Ecto neural progenitor cell (in vitro differentiated cells): ENCODE data around the gene TNIP1.

Source experiments
- DNase-seq: peaks from one replicate; pipeline ENCODE4 v3.0.0-alpha.2; 2018; ENCODE audit warnings: low spot score

TNIP1 gene

DNA sequence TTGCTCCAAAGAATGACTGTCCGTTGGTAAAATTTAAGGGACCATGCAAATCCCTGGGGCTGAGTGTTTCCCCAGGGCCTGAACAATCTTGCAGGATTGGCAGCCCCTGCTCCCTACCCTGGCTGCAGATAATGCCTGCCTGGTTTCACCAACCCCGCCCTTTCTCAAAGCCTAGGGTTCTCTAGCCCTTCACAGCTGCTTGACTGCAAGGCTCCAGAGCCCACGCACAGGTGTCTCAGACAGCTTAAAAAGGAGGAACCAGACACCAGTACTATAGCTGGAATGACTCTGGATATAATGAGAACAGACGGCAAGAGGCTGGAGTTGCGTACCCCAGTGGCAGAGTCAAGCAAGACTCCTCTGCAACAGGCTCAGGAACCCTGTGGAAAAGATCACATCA, 25.2 kb upstream of the TNIP1 start:
- no peak for DNase-seq

DNA sequence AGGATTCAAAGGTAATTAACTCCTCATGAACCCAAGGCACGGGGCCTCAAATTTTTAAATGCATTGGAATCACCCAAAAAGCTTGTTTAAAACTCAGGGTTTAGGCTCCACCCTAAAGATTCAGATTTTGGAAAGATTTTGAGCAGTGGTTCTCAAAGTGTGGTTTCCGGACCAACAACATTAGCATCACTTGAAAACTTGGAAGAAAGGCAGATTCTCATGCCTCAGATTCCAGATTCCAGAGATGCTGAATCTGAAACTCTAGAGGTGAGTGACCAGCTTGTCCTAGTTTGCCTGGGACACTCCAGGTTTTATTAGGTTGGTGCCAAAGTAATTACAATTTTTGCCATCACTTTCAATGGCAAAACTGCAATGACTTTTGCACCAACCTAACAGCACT, 24.7 kb upstream of the TNIP1 start:
- DNase-seq, result no peak

DNA sequence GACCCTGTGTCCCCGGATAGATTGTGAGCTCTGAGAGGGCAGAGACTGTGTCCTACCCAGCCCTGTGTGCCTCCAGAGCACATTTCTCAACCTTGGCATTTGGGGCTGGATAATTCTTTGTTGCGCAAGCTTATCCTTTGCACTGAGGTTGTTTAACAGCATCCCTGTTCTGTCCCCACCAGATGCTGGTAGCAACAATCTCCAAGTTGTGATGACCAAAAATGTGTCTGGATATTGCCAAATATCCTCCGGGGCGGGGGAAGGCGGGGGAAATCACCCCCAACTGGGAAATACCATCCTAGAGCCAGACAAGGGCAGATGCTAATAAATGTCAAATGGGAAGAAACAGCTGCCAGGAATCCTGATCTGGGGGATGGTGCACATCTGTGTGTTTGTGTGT, 24.0 kb upstream of the TNIP1 start:
- DNase-seq, result no peak

DNA sequence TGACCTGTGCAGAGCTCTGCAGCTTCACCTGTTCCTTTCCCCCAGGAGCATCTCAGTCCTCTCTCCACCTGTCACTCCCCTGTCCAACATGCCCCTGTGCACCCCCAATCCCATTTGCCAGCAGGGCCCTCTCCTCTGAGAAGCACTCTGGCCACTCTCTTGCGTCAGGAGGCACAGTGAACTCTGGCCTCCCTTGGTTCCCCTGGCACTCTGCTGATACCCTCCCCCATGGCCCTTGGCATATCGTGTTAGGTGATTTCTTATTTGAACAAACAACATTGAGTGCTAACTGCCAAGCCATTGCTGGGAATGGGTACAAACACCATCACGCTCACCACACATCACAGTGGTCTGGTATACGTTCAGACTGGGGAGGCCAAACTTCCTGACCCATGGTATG, 20.9 kb upstream of the TNIP1 start:
- no peak for DNase-seq

DNA sequence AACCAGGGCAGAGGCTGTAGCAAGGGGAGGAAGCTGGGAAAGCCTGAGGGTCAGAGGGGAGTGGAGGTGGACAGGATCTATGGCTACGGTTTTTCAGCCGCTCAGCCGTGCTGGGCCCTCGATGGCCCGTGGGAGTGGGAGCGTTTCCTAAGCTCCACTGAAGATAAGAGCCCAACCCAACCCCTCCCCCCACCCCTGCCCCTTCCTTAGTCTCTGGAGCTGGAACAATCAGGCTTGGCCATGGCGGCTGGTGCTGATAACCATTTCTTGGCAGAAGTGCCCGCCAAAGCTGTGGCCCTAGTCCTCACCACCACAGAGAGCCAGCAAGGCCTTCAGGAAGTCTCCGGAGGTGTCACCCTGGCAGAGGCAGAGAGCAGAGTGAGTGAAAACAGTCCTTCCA, 20.3 kb upstream of the TNIP1 start:
- no peak for DNase-seq

DNA sequence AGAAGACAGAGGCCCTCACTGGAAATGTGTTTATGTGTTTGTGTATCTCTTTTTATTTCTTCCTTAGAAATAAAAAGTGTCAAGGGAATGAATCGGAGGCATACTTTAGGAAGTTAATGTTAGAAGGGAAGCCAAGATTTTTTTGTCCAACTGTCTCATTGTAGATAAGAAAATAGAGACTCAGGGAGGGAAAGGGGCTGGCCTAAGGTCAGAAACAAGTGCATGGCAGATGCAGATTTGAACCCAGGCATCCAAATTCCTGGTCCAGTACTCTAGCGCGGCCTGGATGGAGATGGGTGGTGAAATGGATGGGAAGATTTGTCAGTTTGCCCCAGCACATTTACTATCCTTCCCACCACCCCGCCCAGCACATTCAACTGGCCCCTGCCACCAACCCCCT, 19.8 kb upstream of the TNIP1 start:
- no peak for DNase-seq

DNA sequence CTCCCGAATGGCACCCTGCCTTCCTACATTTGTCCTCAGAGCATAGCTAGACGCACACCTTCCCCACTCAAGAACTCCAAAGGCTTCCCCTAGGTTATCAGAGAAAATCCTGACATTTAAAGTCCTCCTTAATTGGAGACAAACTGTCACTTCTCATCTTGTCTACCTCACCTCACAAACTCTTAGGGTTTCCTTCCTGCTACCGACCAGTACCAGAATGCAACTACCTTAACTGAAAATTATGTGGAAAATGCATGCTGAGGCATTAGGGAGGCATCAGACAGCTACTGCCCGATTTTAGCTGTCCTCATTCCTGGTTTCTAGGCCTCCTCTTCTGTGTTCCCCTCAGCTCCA, 17.9 kb upstream of the TNIP1 start:
- no peak for DNase-seq

DNA sequence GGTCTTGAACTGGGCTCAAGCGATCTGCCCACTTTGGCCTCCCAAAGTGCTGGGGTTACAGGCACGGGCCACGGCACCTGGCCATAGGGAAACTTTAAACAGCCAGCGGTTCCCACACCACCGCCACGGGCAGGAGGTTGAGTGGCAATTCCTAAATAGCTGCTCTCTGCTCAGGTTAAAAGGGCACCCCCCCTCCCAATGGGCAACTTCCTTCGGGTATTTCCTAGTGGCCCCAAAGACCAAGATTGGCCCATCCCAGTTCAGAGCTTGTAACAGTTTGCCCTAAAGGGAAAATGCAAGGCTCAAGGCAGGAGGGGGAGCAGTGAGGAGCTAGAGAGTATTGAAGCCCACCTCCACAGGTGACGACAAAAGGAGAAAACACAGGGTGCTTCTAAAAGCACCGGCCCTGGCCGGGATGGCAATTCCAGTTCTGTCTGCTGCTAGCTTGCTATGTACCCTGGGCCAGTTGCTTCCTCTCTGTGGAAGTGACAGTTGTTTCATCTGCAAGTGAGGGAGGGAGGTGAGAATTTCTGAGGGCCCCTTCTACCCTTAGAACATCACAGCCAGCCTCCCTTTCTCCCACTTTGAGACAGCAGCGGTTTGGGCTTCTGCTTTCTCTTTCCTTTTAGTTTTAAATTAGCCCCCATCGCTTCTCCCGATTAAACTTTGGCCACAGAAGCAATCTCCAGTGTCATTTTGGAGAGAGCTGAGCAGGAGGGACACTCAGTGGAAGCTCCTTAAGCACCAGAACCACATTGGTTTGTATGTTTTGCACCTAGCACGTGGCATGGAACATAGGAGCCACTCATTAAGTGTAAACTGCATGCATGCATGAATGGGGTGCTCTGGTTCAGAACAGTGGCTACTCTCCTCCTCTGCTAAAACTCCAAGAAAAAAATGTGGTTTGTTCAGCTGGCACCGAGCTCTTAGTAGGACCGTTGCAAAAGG, 17.3 kb upstream of the TNIP1 start:
- DNase-seq, result no peak

DNA sequence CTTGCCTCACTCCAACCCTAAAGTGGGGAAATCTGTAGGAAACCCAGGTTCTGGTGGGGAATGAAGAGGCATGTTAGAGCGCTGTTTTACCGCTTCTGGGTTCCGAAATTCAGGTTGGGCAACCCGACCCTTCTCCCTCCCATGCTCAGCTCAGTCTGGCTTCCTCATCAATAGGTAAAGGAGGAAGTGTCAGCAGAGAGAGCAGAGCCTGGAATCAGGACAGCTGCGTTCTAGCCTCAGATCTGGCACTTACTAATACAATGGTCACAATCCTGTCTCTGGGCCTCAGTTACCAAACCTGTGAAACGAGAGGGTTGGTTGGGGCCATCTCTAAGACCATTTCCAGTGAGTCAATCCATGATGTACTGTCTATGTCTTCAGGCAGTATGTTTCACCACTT, 16.2 kb upstream of the TNIP1 start:
- no peak for DNase-seq

DNA sequence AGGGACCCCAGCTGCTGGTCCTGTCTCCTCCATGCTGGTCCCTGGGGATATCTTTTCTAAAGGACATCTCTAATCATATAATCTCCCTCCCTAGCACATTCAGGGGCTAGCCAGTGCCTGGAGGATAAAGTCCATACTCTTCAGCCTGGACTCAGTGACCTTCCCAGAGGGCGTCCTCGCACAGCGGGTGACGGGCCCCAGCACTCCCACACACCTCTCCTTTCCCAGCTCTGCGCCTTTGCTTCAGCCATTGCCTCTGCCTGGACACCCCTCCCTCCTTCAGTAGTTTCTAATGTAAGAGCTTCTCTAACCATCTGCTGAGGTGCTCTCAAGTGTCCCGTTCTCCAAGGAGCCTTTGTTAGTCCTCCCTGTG, 15.2 kb upstream of the TNIP1 start:
- DNase-seq, result no peak

DNA sequence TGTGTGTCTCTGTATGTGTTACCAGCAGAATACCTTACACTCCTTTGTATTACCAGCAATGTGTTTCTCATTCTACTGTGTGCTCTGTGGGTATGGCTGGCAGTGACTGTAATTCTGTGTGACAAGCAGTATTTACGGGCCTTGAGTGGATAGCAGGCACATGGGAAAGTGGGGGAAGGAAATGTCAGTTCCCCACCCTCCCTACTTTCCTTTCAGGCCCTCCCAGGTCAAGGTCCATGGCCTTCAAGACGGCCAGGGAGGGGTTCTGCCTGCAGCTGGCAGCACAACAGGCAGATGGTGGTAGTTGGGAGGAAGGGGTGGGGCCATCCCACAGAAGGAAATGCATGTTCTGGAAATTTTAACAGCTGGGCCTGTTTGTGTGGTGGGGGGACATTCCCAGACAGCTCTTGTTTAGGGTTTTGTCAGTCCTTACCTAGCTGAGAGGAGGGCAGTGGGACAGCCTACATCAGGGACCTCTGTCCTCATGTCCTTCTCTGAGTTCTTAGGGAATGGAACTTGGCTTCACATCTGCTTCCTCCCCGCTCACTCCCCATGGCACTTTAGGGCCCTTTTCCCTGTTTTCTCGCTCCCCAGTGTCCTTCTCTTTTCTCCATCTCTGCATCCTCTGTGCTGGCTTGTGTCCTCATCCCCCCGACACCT, 14.6 kb upstream of the TNIP1 start:
- DNase-seq, result no peak

DNA sequence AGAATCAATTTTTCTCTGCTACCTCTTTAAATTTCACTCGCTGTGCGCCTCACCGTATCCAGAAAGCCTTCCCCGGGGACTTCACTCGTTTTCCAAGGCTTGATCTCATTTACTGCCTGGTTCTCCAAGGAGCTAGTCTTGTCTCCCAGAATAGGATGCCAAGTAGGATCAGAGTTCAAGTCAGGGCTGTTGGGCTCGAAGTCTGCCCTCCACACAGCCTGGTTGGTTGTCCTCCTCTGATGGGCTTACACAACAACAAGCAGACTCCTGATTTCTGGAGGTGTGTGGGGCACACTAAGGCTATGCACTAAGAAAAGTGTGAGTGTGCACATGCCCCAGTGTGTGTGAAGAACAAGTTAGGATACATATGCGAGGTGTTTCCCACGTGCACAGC, 14.0 kb upstream of the TNIP1 start:
- no peak for DNase-seq

DNA sequence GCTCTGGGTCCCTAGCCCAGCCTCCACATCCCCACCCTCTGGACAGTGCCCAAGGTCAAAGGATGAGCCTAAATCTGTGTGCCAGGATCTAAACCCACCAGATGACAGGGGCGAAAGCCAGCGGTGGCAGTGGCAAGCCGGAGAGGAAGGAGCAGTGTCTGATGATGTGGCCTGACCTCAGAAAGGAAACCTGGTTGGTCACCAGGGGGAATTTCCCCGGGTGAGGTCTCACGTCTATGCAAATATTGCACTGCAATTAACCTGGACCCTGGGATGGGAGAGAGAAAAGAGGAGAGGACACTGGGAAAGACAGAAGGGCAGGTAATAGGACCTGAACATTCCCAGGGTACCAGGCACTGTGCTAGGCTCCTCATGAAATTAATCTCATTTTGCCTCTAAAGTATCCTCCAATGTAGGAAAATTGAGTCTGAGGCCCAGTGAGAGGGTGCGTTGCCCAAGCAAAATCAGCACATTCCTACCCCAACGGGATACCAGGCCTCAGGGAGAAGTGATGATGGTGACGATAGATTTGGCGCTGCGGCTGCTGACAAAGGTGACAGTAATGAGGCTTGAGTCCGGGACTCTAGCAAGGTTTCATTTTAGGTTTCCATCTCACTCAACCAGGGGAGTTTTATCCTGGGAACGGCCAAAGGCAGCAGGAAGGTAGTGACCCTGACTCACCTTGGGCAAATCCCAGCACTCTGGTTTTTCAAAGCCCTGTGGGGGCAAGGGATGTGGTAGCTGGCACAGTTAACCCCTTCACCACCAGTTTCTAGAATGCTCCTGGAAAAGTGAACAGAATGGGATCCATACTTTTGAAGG, 13.4 kb upstream of the TNIP1 start:
- no peak for DNase-seq

DNA sequence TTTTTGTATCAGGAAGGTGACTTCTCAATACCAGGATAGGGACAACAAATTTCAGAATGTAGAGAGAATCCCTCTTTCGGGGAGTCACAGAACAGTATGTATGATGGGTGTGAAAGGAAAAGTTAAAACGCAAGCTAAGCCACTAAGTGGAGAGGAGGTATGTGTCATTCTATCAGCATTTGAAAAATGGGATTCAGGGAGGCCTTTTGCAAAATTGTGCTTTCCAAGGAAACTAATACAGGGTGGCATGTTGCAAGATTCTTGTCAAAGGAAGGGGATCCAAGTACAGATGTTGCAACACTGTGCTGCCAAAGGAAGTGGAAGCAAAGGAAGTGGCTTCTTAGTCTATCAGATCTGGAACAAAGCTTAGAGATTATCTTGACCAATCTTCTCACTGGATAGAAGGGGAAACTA, 12.6 kb upstream of the TNIP1 start:
- DNase-seq, result no peak

DNA sequence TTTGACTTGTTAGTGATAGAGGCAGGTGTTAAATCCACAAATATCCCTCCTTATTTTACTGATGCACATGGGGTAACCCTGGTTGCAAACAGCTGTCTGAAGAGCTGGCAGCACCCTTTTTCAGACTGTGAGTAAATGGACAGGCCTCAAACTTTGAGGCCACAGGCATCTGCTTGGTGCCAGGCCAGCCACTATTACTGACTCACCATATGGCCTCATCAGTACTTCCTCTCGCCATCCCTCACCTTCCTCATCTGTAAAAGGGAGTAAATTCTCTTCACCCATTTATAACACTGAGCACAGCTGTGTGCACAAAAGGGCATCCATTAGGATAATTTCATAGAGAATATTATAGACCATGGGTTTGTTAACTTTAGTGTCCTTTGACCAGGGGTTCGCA, 11.9 kb upstream of the TNIP1 start:
- DNase-seq, result no peak

DNA sequence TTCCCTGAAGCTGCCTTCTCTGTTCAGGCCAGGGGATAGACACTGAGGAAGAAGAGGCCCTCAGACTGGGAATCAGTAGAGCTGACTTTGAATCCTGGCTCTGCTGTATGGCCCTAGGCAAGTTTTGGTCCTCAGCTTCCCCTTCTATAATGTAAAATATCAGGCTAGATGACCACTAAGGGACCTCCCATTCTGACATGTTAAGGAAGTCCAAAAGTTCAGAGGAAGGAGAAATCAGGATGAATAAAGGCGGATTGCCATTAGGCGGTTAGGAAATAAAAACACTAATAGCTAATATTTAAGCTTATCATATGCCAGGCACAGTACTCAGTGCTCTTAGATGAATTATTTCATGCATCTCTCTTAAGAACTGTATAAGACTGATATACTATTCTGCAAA, 8.9 kb upstream of the TNIP1 start:
- no peak for DNase-seq

DNA sequence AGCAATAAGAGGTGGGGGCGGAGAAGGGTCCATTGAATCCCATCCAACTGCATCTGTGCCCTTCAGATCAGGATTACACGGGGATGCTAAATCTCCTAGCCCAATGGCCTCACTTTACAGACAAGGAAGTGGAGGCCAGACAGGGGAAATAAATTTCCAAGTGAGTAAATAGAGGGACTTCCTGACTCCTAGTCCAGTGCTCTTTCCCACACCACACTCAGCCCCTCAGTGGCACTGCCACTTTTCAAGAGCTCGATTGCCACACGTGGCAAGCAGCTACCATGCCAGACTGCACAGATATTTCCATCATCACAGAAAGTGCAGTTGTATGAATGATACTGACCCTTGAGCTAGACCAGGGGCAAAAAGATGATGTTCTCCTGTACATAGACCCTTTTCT, 8.2 kb upstream of the TNIP1 start:
- no peak for DNase-seq

DNA sequence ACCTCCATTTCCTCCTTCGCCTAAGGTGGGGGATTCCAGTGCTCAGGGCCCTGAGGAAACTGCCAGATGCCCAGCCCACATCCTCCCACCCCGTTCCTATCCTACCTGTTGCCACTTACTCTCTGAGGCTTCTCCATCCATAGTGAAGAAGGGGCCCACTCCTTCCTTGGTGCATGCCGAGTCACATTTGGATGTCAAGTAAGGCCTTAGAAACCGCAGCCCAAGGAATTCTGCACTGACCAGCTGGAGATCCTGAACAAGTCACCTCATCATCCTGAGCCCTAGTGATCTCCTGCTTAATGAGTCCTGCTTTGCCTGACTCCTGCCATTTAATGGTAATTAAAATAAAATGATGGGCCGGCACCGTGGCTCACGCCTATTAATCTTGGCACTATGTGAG, 6.7 kb upstream of the TNIP1 start:
- no peak for DNase-seq

DNA sequence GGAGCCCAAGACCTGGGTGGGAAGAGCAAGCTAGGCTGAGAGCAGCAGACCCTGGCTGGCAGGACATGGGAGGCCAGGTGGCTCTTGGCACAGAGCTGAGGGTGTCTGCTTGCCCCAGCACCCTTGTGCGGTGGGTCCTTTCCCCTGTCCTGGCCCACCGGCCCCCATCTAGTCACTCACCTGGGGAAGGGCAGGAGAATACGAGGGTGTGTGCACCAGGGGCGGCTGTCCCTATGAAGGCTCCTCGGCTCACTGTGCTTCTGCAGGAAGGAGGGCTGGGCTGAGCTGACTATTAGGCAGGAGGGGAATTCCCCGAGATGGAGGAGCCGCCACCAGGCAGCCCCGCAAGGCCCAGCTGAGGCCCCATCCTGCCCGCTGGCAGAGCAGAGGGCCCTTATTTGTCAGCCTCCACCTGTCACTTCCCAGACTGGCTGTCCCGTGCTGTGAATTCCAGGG, 6.1 kb upstream of the TNIP1 start:
- no peak for DNase-seq

DNA sequence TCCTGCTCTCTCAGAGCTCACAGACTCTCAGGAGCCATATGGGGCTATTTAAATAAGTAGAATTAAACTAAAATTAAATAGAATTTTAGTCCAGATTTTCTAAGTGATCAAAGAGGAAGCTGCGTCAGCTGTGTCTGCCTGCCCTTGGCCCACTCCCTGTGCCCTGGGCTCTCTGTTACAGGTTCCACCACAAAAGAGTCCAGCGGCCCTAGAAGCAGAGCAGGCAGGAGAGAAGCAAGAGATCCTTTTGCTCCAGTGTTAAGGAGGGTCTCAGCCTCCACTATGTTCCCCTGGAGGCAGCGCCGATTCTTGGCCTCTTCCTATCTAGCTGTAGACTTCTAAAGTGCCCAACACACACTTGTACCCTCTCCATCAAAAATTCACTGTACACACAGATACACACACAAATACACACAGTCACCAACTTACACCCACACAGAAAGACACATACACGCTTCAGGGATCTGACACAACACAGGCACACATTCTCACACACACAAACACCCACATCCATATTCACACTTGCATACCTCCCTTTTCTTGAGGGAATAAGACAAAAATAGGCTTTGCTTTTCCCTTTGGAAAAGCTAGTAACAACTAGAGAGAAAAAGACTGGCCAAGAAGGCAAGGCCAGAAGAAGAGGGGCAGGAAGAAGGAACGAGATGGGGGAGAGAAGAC, 5.5 kb upstream of the TNIP1 start:
- DNase-seq, result no peak

DNA sequence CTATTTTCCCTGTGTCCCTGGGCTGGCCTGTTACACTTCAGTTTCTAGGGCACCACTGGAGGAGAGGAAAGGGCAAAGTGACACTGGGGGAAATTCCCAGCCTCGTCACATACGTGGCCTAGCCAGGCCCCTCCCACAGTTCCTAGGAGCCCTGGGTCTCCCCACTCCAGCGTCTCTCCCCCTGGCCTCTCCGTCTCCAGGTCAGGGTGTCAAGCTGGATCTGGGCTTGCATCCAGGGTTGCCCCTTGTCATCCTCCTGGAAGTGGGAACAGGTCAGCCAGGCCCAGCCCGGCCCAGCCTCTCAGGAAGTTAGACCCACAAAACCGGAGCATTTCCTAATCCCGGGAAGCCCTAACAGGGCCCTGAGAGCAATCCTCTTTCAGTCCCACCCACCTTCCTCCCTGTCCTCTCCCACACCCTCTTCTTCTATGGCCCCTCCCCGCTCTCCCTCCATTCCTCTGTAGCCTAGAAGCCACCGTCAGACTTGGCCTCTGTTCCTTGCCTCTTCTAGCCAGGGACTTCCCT, 4.7 kb upstream of the TNIP1 start:
- no peak for DNase-seq

DNA sequence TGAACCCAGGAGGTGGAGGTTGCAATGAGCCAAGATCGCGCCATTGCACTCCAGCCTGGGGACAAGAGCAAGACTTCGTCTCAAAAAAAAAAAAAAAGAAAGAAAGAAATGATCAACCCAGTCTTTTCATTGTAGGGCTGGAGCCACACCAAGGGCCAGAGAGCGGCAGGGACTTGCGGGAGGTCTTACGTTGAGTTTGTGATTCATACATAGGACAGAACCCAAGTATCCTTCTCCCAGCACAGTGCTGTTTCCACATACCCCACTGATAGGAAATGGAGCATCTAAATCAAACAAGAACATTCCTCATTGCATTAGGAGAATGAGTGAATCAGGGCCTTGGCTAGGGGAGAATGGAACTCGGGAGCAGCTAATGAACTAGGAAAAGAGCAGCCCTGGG, 3.5 kb upstream of the TNIP1 start:
- no peak for DNase-seq
